Measurements from ENCODE around the gene MYO10.

- TF ChIP-seq CTCF (IDR thresholded peaks at IDR 0.05) (no peak), POLR2A (IDR thresholded peaks at IDR 0.05) (no peak)
Measured at GRCh38 chr5:16701134-16702099, 234.7 kb downstream of the MYO10 start.
